ENCODE results near the gene MYO7B.

The MYO7B gene

DNA sequence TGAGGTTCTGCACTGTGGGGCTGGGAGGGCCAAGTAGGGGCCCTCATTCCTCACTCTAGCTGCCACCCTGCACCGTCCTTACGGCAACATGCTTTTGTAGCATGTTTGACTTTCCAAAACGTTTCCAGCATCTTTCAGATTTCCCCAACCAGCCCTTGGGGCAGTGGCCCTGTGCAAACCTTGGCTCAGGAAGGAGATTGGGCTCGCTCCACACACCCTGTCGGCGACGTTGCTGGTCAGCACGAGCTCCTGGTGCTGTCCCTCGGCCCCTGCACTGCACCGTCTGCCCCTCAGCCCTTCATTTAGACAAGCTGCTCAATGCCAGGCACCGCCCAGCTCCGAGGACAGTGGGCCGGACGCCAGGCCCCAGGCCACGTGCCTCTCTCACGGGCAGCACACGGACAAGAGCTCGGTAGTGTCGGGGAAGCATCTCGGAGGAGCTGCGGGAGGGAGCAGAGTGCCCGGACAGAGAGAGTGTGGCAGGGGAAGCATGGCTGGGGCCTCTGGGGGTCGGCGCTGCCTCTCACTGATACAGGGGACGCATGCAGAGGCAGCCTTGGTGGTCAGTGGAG, 117.4 kb downstream of the MYO7B start:
- no peak for DNase-seq

DNA sequence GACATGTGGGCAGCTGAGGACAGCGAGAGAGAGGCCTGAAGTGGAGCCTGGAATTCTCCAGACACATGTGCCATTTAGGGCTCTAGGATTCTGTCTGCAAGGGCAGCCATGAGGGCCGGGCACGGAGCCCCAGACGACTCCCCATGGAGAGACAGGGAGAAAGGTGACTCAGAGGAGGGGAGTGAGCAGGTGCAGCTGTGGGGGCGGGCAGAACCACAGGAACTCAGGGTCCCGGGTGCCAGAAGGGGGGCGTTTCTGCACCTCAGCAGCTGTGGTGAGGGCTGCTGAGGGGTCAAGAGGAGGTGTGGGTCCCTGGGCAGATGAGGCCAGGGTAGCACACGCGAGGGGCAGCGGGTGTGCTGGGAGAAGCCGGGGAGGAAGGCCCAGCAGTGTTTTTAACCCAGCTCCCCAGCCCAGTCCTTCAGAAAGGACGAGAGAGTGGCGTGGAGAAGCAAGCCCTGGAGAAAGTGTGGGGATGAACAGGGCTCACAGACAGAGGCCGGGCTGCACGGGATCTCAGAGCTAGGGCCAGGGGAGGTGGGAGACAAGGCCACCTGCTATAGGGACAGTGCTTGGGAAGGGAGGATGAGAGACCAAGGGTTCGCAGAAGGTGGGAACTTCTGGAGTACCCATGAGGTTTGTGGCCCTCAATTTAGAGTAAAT, 118.1 kb downstream of the MYO7B start:
- no peak for DNase-seq

DNA sequence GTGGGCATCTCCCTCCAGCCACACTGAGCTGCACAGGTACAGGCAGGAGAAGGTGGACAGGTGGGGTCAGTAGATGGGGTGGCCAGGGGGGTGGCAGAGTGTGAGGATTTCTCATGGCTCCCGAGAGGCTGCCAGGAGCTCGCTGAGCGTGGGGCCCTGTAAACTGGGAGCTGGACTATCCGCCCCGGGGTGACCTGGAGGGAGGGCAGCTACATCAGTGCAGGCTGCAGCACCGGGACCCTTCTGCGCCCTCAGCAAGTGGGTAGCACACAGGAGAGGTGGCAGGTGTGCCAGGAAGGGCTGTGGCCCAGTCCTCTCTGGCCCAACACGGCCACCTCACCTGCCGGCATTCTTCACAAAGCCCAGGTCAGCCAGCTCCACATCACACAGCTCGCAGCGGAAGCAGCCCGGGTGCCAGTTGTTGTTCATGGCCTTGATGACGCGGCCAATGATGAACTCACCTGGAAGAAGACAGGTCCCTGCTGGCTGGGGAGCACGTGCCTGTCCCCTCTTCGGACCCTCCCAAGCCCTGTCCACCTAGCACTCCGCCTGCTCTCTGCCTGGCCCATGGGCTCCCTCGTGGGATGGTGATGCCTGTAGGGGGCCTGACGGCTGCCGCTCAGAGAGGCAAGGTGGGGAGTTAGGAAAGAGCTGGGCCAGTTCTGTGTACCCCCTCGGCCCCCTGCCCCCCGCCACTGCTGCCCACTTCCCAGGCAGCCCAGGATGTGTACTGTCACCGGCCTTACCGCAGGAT, 118.8 kb downstream of the MYO7B start:
- no peak for DNase-seq

DNA sequence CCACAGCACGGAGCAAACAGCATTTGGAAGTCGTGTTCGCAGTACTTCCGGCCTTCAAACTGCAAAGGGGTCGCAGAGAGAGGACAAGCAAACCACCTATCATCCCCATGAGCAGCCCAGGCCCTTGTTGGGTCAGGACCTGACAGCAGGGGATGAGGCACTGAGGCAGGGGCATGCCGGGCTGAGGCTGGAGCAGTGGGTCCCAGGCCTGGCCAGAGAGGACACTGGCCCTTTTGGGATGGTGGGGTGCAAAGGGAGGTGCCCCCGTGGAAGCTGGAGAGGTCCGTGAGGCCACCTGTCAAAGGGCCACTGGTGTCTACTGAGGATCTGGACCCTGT, 119.3 kb downstream of the MYO7B start:
- DNase-seq, result no peak

DNA sequence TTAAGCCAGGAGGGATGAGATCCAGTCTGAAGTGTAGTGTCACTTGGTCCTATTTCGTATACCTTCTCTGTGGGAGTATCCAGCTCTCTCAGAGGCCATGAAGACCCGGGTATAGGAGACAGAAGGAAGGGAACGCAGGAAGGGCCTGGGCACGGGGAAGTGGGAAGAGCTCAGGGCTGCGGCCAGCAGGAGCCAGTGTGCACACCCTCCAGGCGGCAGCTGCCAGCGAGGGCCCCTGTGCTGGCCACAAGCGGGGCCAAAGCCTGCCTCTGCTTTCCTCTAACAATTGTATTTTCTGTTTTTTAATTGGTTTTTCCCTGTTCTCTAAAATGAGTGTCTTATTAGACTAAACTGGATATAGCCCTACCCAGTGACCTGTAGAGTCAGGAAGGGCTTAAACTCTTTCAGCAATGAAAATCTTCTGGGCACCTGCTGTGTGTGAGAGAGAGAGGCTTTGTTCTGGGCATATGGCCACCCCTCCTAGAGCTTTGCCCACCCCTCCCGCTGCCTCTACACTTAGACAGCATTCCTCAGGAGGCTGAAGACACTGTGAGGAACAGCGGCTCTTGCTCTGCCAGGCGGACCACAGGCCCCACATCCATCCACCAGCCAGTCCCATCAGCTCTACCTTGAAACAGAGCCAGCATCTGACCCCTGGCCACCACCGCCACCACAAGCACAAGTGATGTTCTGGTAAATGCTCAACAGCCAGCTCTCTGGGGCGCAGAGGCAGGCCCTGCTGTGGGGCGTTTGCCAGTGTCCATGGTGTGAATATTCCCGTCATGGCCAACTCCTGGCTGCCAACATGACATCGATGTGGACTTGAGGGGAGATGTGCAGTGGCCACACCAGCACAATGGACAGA, 120.0 kb downstream of the MYO7B start:
- DNase-seq, result no peak

DNA sequence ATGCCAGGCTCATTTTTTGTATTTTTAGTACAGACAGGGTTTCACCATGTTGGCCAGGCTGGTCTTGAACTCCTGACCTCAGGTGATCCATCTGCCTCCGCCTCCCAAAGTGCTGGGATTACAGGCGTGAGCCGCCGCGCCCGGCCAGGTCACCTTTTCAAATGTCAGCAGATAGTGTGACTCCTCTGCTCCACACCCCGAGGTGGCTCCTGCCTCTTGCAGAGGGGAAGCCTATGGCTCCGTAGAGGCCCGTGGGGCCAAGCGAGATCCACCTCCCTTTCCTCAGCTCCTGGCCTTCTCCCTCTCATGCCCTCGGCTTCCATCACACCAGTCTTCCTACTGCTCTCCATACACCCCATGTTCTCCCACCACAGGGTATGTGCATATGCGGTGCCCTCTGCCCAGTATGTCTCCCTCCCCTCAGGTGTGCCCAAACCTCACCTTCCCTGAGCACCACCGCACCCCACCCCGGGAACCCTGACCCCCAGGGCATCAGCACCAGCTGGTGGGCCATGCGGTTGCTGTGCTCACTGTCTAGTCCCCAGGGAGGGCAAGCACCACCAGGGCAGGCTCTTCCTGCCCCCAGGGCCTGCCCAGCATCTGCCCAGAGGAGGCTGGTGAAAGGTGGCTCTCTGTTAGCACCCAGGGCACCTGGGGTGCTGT, 121.2 kb downstream of the MYO7B start:
- no peak for DNase-seq

DNA sequence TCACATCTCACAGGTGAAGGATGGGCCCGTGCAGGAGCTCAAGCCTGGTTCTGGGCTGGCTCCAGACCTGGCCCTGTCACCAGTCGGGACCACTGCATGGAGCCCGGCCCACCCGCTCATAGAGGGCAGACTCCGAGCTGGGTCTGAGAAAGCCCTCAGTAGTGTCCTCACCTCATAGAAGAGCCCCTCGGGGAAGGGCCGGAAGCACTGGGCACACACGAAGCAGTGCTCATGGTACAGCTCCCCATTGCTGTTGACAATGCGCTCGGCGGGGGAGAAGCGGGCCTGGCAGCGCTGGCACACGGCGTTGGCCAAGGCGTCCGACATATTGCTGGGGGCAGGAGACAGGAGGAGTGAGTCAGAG, 121.7 kb downstream of the MYO7B start:
- DNase-seq, result no peak

DNA sequence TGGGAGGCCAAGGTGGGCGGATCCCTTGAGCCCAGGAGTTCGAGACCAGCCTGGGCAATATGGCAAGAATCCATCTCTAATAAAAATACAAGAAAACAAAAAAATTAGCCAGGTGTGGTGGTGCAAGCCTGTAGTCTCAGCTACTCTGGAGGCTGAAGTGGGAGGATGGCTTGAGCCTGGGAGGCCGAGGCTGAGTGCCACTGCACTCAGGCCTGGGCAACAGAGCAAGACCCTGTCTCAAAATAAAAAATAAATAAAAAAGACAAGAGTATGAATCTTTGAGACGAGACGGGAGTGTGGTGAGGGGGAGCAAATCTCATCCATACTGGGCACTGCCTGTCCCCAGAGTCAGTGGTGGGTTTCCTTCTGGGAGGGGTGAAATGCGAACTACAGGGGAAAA, 122.7 kb downstream of the MYO7B start:
- no peak for DNase-seq

DNA sequence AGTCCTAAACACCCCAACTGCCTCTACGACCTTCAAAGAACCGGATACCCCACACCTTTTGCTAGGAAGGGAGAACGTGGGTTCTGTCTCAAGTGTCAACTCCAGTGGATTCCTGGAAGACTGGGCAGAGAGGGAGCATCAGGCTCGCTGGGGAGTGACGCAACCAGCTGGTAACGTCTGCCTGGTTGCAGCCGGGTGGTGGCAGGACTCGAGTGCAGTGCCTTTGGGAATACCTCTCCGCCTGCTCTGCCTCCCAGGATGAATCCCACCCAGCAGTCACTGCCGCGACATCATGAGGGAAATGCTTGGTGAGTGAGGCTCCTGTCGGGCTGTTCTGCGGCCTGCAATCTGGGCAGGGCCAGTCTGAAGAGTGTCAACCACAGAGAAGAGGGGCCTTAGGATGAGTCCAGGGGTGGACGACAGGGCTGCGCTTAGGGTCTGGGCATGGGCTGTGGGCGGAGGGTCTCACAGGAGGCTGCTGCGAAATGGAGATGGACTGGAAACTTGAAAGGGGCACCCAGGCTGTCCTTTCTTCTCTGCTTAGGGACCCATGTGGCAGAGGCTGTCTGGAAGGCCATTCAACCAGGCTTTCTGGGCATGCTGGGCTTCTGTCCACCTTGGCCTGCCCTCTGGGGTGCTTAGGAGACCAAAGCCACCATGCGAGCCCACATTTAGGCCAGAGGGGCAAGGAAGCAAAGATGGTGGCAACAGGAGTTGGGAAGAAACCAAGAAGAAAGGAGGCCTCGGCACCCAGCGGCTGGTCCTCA, 123.3 kb downstream of the MYO7B start:
- no peak for DNase-seq

DNA sequence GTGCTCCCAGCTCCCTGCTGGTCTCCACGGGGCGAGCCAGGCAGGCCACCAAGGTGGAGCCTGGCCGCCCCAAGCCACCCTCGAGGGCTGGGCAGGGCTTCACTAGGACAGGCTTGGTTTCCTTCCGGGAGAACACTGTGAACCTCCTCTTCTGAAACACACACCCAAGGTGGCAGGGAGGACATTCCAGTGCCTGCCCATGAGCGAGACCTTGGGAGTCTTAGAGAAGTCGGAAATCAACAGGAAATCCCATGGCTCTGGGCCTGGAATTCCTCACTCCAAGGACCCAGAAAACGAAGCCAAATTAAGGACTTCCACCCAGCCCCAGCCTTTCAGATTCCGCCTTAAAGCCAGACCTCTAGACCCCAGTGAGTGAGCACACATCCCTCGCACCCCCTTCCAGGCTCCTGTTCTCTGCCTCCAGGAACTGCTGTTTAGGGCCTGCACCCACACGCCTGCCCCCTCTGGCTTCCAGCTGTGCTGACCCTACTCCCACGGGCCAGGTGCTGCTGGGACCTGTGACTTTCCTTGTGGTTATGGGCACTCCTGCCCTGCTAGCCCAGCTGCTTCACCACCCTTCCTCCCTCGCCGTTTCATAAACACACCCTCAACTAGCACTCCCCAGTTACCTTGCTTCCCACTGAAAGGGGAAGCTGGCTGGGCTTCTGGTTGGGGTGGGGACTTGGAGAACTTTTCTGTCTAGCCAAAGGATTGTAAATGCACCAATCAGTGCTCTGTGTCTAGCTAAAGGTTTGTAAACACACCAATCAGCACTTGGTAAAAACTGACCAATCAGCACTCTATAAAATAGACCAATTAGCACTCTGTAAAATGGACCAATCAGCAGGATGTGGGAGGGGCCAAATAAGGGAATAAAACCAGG, 124.2 kb downstream of the MYO7B start:
- peak; percentile 26 to 27 for DNase-seq

DNA sequence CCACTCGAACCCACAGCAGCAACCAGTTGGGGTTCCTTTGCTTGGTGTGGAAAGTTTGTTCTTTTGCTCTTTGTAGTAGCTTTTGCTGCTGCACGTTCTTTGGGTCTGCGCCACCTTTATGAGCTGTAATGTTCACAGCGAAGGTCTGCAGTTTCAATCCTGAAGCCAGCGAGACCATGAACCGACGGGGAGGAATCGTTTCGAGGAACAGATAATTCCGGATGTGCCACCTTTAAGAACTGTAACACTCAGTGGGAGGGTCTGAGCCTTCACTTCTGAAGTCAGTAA, 124.8 kb downstream of the MYO7B start:
- DNase-seq, result no peak

DNA sequence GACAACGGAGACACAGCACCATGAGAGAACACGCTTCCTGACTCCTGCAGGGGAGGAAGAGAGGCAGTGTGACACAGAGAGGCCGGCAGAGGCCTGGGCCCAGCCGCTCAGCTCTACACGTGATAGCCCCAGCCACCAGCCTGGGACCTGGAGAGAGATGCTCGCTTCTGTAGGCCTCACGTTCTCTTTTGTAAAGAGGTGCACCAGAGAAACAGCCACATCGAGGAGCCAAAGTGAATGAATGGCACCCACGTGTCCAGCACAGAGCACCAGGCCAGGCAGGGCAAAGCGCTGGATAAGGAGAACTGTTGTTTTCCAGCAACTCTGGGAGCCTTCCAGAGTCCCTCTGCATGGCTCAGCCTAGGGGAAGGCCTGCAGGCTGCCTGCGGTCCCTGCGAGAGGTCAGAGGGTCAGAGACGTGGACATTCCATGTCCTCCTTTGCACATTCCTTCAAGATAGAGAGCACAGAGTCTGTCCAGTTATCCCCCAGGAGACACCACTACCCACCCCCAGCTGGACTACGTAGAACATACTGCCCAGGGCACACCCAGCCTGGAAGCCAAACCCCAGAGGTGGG, 125.7 kb downstream of the MYO7B start:
- DNase-seq, result no peak

DNA sequence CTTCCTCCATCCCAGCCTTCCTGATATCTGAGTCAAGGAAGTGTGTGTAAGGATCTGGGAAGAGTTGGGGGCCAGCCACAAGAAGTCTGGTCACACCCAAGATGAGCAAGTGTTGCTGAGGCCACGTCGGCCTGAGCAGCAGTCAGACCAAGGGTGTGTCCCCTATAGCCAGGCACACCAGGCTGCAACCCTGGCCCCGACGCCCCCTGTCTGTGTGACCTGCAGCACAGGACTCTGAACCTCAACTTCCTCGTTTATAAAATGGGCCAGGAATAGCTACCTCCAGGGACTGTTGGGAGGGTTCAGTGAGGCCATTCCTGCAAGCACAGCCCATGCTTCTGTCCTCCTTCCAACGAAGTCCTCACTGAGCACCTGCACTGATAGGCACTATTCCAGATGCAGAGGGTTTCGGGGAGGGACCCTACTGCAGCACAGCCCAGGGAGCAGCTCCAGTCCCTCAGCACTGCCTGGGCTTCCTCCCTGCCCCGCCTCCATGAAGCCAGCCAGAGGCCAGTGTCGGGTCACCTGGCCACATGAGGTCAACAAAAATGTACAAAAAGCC, 126.5 kb downstream of the MYO7B start:
- no peak for DNase-seq

DNA sequence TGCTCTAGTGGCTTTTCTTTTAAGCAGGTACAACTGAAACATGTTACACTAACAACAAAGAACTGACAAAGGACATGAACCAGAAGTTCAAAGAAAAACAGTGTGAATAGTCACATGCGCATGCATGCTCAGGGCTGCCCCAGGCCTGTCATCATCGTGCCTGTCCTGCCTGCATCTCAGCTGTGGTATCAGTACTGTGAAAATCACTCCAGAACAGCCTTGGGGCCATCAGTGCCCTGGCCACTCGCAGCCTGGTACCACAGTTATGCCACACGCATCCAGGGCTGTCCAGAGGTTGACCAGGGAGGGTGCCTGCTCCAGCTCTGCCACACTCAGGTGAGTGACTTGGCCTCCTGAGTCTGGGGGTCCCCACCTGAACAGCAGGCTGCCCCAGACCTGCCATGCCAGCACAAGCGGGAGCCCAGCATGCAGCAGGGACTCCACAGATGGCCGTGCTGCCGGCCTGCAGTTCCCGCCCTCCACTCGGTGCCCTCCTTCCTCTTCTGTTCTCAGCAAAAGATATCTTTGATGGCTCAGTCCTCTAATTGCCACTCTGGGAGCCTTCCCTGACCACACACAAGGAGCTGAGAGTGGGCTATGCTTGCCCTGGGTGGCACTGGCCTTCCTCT, 127.6 kb downstream of the MYO7B start:
- DNase-seq, result no peak

DNA sequence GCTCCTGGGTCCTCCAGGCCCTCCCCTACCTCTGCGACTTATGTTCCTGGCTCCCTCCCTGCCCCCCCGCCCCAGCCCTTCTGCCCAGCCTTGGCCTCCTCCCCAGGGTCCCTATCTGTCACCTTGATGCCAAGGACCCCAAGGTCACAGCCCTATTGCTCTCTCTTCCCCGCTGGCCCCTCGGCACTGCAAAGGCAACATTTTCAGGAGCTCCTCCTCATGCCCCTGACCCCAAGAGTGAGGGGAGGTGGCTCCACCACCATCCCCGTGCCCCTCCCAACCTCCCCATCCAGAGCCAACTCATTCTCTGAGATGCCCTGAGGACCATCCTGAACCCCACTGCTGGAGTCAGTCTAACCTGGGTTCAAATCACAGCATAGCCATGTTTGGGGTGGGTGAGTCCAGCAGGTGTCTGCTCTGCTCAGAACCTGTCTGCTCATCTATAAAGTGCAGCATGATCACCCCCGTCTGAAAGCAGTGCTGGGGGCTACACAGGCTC, 128.1 kb downstream of the MYO7B start:
- no peak for DNase-seq

DNA sequence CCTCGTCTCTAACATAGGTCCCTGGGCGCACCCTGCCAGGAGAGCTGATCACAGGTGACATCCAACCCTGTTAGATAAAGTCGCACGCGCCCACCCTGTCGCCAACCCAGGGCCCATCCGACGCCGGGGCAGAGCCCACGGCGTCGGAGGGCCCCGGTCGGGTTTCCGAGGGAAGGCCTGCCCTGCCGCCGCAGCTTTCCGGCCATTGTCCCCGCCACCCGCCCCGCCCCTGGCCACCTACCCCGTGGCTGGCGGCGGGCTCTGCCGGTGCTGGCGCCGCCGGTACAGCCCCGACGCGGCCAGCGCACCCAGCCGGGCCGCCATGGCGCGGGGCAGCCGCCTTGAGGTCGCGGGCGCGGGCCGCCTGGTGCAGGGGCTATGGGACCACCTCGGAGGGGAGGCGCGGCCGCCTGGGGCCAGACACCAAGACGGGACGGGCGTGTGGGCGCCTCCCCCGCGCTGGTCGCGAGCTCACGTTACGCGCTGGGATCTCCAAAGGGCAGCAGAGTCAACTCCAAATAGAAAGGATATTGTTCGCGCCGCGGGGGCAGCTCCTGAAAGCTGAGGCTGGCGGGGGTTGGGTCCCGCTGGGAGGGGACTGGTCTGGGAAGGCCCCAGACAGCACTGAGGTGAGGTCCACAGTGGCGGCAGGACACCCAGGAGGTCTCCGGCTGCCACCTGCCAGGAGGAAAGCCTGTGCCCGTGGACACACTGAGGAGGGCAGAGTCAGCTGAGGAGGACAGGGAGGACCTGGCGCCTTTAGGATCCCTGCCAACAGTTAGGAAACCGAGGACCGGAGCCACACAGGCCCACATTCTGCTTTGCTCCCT, 128.8 kb downstream of the MYO7B start:
- no peak for DNase-seq

DNA sequence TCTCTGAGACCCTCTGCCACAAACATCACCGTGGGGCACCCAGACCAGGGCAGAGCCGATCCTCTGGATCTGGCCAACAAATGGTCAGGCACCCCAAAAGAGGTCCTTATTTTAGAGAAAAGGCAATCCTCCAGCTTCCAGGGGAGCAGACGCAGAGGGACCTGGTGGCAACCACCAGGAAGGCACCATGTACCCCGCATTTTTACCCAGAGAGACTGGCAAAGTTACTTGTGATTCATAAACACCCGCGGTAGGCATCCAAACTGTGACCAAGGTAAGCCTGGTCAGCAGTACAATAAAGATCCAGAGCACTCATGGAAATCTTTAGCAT, 129.4 kb downstream of the MYO7B start:
- no peak for DNase-seq

DNA sequence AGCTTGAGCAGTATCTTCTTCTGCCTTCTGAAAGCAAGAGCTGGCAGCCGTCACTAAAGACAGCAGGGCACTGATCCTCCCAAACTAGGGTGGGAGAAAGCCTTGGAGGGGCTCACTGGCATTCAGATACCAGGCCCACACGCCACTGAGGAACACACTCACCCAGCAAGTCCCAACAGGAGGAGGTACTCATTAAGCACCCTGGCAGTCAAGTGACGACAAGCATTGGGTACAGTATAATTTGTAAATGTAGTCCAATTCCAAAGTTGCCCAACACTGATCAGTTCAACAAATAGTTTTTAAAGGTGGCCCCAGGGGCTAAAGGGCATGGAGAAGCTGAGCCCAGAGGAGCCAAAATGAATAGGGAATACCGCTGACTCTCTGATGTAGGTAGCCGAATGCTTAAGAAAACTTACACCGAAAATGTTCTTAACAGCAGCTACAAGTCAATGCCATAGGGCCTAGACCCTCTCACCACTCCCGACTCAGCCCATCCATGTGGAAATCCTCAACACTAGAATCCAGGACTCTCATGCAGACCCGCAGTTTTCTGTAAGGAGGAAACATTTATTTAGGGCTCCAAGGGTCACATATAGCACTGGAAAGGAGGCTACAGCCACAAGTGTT, 129.9 kb downstream of the MYO7B start:
- DNase-seq, result no peak

DNA sequence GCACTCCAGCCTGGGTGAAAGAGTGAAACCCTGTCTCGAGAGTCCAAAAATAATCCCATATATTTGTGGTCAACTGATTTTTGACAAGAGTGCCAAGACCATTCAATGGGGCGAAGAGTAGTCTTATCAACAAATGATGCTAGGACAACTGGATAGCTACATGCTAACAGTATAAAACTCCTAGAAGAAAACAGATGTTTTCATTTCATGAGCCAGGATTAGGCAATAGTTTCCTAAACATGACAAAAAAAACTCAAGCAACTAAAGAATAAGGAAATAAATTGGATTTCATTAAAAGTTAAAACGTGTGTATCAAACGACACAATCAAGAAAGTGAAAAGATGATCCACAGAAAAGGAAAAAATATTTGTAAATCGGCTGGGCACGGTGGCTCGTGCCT, 133.6 kb downstream of the MYO7B start:
- DNase-seq, result no peak

All from Kasumi-1 (cell line).